Lung (tissue), 12 donors: Measurements from ENCODE around the gene FAM186B. TPM values are rescaled to one million over a fixed set of nuclear protein-coding genes. Genes with fewer than 3 reads are reported as not detected.

Experiments used
- ATAC-seq: fragments of 200-7000 bp; cut with Tn5 transposase; one replicate; pipeline ENCODE4 v1.9.1; 2020; ENCODE audit warnings: moderate number of reproducible peaks; ENCODE audit not compliant: insufficient read depth, low FRiP score
- DNase-seq, 3 donors: peaks; one replicate each; pipeline ENCODE4 v3.0.0-alpha.2; 2013 to 2017
- H3K27ac ChIP-seq, 2 donors: one replicate each; pipeline ENCODE4 v1.5.1; 2013; ENCODE audit warnings: mild to moderate bottlenecking in 2 of 2, moderate library complexity in 2 of 2, control low read depth in 1 of 2, inconsistent platforms in 1 of 2, low read depth in 1 of 2, low read length in 1 of 2
- H3K27me3 ChIP-seq, 3 donors: one replicate each; pipeline ENCODE4 v1.5.1; 2013; ENCODE audit warnings: low read length in 2 of 3; ENCODE audit not compliant: control insufficient read depth in 3 of 3, insufficient read depth in 3 of 3
- H3K36me3 ChIP-seq, 4 donors: one replicate each; pipeline ENCODE4 v1.5.1; 2013; ENCODE audit warnings: low read length in 4 of 4, mild to moderate bottlenecking in 1 of 4, moderate library complexity in 1 of 4; ENCODE audit not compliant: control insufficient read depth in 4 of 4, insufficient read depth in 4 of 4
- H3K4me1 ChIP-seq, 5 donors: one replicate each; pipeline ENCODE4 v1.5.1; 2013; ENCODE audit warnings: low read length in 5 of 5, mild to moderate bottlenecking in 2 of 5, moderate library complexity in 1 of 5; ENCODE audit not compliant: control insufficient read depth in 5 of 5, insufficient read depth in 5 of 5
- H3K4me3 ChIP-seq: one replicate; pipeline ENCODE4 v1.5.1; 2013; ENCODE audit warnings: mild to moderate bottlenecking, control low read depth, moderate library complexity
- H3K9ac ChIP-seq, 2 donors: one replicate each; pipeline ENCODE4 v1.5.1; 2013; ENCODE audit warnings: low read length in 2 of 2, control low read depth in 1 of 2; ENCODE audit not compliant: insufficient read depth in 1 of 2
- H3K9me3 ChIP-seq, 4 donors: one replicate each; pipeline ENCODE4 v1.5.1; 2013; ENCODE audit warnings: low read length in 3 of 4, mild to moderate bottlenecking in 1 of 4, moderate library complexity in 1 of 4; ENCODE audit not compliant: control insufficient read depth in 4 of 4, insufficient read depth in 3 of 4
- CTCF ChIP-seq: IDR thresholded peaks from 2 replicates; pipeline ENCODE4 v1.5.1; 2012; ENCODE audit warnings: mild to moderate bottlenecking; ENCODE audit errors: control extremely low read depth, extremely low read depth
- WGBS, 2 donors: extraction: QIAGEN DNeasy Blood & Tissue Kit; methylation state at CpG; one replicate each; pipeline ENCODE4 v1.1.7; 2013; 5-methylcytosine and 5-hydroxymethylcytosine counted together
- polyA plus RNA-seq, 2 donors: library from polyadenylated mRNA; stranded (reverse); fragments of 200-250 nt; gene quantifications; one replicate each; pipeline ENCODE4 v1.2.1, GENCODE V29; 2013
- total RNA-seq, 2 donors: library from RNA; depleted of rRNA in 1 of 2; stranded (reverse); fragments of >200 nt in 1 of 2; gene quantifications; one replicate each; pipeline ENCODE4 v1.2.1, GENCODE V29; 2014 to 2021
- donor health status: control.
- donor health status: control.
- donor health status: Bipolar disorder and iron deficiency.
- donor health status: healthy.
- donor health status: DM: yes; HTN: yes; CAD: no.

Gene FAM186B
- total and polyA plus RNA-seq, 4 donors: 0.17 to 0.80 (median 0.43) TPM

GRCh38 chr12:49621651-49622500 lies 16.4 kb upstream of the FAM186B start:
- Histone ChIP-seq H3K9ac (no peak overlapping the region), H3K36me3 (no peaks in the 10 kb centered on the region), H3K27me3 (no peaks in the 10 kb centered on the region), H3K4me1 (peaks cover 0 to 26% (median 4%) of the 10 kb centered on the region in 5 donors), H3K9me3 (no peaks in the 10 kb centered on the region), H3K27ac (peak overlapping the region; percentile 75 to 81), H3K4me3 (peak overlapping the region; percentile 21)
- no peak for TF ChIP-seq CTCF
- ATAC-seq (no peak), DNase-seq (no peak)
- WGBS, 2 donors: 3 to 5% methylated on average over 33 of the region's 33 CpGs

- DNase-seq (peak in 1 of 3 donors; percentile 50), ATAC-seq (no peak)
- Histone ChIP-seq H3K27ac (no peak overlapping the region), H3K9ac (no peak overlapping the region), H3K27me3 (no peaks in the 10 kb centered on the region), H3K4me1 (peaks cover 0 to 26% (median 4%) of the 10 kb centered on the region in 5 donors), H3K9me3 (no peaks in the 10 kb centered on the region), H3K36me3 (no peaks in the 10 kb centered on the region), H3K4me3 (no peak overlapping the region)
- WGBS, 2 donors: 85 to 90% methylated on average over 3 of the region's 3 CpGs
- TF ChIP-seq CTCF: no peak
Measured at GRCh38 chr12:49619286-49619685, 13.8 kb upstream of the FAM186B start.

GRCh38 chr12:49618576-49618975 lies 13.1 kb upstream of the FAM186B start:
- Histone ChIP-seq H3K27me3 (no peaks in the 10 kb centered on the region), H3K27ac (no peak overlapping the region), H3K9ac (no peak overlapping the region), H3K9me3 (no peaks in the 10 kb centered on the region), H3K4me1 (peaks cover 0 to 26% (median 4%) of the 10 kb centered on the region in 5 donors), H3K4me3 (no peak overlapping the region), H3K36me3 (no peaks in the 10 kb centered on the region)
- ATAC-seq (no peak), DNase-seq (no peak)
- no peak for TF ChIP-seq CTCF
- WGBS, 2 donors: 85 to 87% methylated on average over 1 of the region's 1 CpG
